Activated B cell treated with CpG ODN at 0.5 μM for 24 hours (primary cell): Measurements from ENCODE around the gene CA5B. TPM values are rescaled to one million over a fixed set of nuclear protein-coding genes. Genes with fewer than 3 reads are reported as not detected.
"Not testable (repeated sequence)": the region's sequence is repeated elsewhere in the genome, so short reads cannot be mapped to it uniquely, and the experiment has no call there.

Experiments
- ATAC-seq: fragments of 200-7000 bp; cut with Tn5 transposase; one replicate; pipeline ENCODE4 v1.10.0; 2021; ENCODE audit warnings: low read depth, mild to moderate bottlenecking, moderate library complexity
- CTCF ChIA-PET: fragments of 350-600 bp; sonication (Branson Sonifier 250); formaldehyde crosslinking; loops from one replicate; lab custom pipeline; 2021; ENCODE audit warnings: antibody characterized with exemption; lab: Charles Lee
- POLR2A ChIA-PET: fragments of 350-600 bp; sonication (Branson Sonifier 250); formaldehyde crosslinking; loops from one replicate; lab custom pipeline; 2021; ENCODE audit warnings: antibody characterized with exemption; lab: Charles Lee
- DNase-seq: peaks from one replicate; pipeline ENCODE4 v3.0.0; 2022
- H3K27ac Mint-ChIP-seq: one replicate; pipeline ENCODE4 v1.8.0; 2020; ENCODE audit warnings: mixed read lengths
- H3K27me3 Mint-ChIP-seq: one replicate; pipeline ENCODE4 v1.8.0; 2021; ENCODE audit warnings: mixed read lengths
- H3K36me3 Mint-ChIP-seq: one replicate; pipeline ENCODE4 v1.8.0; 2021; ENCODE audit warnings: low read depth, mixed read lengths
- H3K4me1 Mint-ChIP-seq: one replicate; pipeline ENCODE4 v1.8.0; 2021; ENCODE audit warnings: mixed read lengths
- H3K4me3 Mint-ChIP-seq: one replicate; pipeline ENCODE4 v1.8.0; 2020; ENCODE audit warnings: mild to moderate bottlenecking, mixed read lengths
- H3K9me3 Mint-ChIP-seq: one replicate; pipeline ENCODE4 v1.8.0; 2020; ENCODE audit warnings: mixed read lengths
- intact Hi-C: fragments of 100-400 bp; cut with micrococcal nuclease; formaldehyde crosslinking; loops from one replicate; pipeline ENCODE4 v1.15.1; 2024
- total RNA-seq: library from RNA; stranded (reverse); gene quantifications from 2 replicates; pipeline ENCODE4 v1.2.3, GENCODE V29; 2022
- TF ChIP-seq, protein P1 (sequence below): fragments of 200-600 bp; IDR thresholded peaks from one replicate; pipeline ENCODE4 v1.8.0; 2022; ENCODE audit warnings: antibody characterized with exemption, mild to moderate bottlenecking

The CA5B gene, protein sequence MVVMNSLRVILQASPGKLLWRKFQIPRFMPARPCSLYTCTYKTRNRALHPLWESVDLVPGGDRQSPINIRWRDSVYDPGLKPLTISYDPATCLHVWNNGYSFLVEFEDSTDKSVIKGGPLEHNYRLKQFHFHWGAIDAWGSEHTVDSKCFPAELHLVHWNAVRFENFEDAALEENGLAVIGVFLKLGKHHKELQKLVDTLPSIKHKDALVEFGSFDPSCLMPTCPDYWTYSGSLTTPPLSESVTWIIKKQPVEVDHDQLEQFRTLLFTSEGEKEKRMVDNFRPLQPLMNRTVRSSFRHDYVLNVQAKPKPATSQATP
- total RNA-seq, result 9.9 and 10.6 TPM in 2 replicates

GRCh38 chrX:15737959-15738902, at the start of gene CA5B:
TSS of gene CA5B (plus strand) at chrX:15738270. CDS start at chrX:15750024, 11,754 bp downstream.
- Mint-ChIP-seq H3K9me3 (no peaks in the 10 kb centered on the region), H3K27ac (peak within 1 kb of the TSS; percentile 80), H3K36me3 (peaks cover 11% of the 10 kb centered on the region), H3K4me3 (peak within 1 kb of the TSS; percentile 88), H3K4me1 (peaks cover 33% of the 10 kb centered on the region), H3K27me3 (no peaks in the 10 kb centered on the region)
- ChIA-PET POLR2A (interaction anchor here (0.6 to 3.2 kb wide), 10 partner anchors 9 to 117 kb away, joined by 3 to 37 read pairs (median 10); partner anchors contain the start of genes AP1S2 and ZRSR2), CTCF (interaction anchor here (1.2 kb wide), 1 partner anchor 117 kb away, joined by 4 read pairs; the partner anchor contains the start of gene AP1S2)
- DNase-seq (peak; percentile 97), ATAC-seq (peak; percentile 94)
- intact Hi-C loops, result loop anchor here (1.0 to 5.0 kb wide), 9 partner anchors 12 to 1049 kb away; partner anchors contain the start of genes AP1S2, PIGA, SYAP1 and TXLNG
- TF ChIP-seq, protein P1, sequence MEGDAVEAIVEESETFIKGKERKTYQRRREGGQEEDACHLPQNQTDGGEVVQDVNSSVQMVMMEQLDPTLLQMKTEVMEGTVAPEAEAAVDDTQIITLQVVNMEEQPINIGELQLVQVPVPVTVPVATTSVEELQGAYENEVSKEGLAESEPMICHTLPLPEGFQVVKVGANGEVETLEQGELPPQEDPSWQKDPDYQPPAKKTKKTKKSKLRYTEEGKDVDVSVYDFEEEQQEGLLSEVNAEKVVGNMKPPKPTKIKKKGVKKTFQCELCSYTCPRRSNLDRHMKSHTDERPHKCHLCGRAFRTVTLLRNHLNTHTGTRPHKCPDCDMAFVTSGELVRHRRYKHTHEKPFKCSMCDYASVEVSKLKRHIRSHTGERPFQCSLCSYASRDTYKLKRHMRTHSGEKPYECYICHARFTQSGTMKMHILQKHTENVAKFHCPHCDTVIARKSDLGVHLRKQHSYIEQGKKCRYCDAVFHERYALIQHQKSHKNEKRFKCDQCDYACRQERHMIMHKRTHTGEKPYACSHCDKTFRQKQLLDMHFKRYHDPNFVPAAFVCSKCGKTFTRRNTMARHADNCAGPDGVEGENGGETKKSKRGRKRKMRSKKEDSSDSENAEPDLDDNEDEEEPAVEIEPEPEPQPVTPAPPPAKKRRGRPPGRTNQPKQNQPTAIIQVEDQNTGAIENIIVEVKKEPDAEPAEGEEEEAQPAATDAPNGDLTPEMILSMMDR, result no peak

GRCh38 chrX:15694941-15695451, 43.1 kb upstream of the CA5B start:
- Mint-ChIP-seq H3K4me1 (no peaks in the 10 kb centered on the region), H3K9me3 (no peaks in the 10 kb centered on the region), H3K27ac (no peak overlapping the region), H3K36me3 (peaks cover 42% of the 10 kb centered on the region), H3K27me3 (no peaks in the 10 kb centered on the region), H3K4me3 (no peak overlapping the region)
- intact Hi-C loops, result no loop called here
- ATAC-seq, result no peak
- no peak for DNase-seq
- ChIA-PET POLR2A (no interaction called here), CTCF (no interaction called here)
- TF ChIP-seq, protein P1, result no peak

DNA sequence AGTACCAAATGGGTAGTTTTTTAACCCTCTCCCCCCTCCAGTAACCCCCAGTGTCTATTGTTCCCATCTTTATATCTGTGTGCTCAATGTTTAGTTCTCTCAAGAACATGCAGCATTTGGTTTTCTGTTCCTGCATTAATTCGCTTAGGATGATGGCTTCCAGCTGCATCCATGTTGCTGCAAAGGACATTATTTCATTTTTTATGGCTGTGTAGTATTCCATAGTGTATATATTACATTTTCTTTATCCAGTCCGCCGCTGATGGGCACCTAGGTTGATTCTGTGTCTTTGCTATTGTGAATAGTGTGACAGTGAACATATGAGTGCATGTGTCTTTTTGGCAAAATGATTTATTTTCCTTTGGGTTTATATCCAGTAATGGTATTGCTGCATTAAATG, 41.6 kb upstream of the CA5B start:
- no peaks in the 10 kb centered on the region for H3K27me3 Mint-ChIP-seq
- TF ChIP-seq, protein P1, result no peak
- no peak overlapping the region for H3K27ac Mint-ChIP-seq
- H3K36me3 Mint-ChIP-seq, result peaks cover 39% of the 10 kb centered on the region
- H3K4me3 Mint-ChIP-seq, result no peak overlapping the region
- POLR2A ChIA-PET, result no interaction called here
- no peaks in the 10 kb centered on the region for H3K9me3 Mint-ChIP-seq
- intact Hi-C loops, result no loop called here
- CTCF ChIA-PET, result no interaction called here
- ATAC-seq (no peak), DNase-seq (no peak)
- H3K4me1 Mint-ChIP-seq, result no peaks in the 10 kb centered on the region

- POLR2A ChIA-PET, result no interaction called here
- DNase-seq (no peak), ATAC-seq (no peak)
- H3K36me3 Mint-ChIP-seq, result peaks cover 14% of the 10 kb centered on the region
- TF ChIP-seq, protein P1, result no peak
- H3K27me3 Mint-ChIP-seq, result no peaks in the 10 kb centered on the region
- CTCF ChIA-PET, result no interaction called here
- no peak overlapping the region for H3K4me3 Mint-ChIP-seq
- no peaks in the 10 kb centered on the region for H3K9me3 Mint-ChIP-seq
- no peaks in the 10 kb centered on the region for H3K4me1 Mint-ChIP-seq
- intact Hi-C loops, result no loop called here
- H3K27ac Mint-ChIP-seq, result no peak overlapping the region
These were observed 35.3 kb upstream of the CA5B start for GRCh38 chrX:15702488-15703371.

- POLR2A ChIA-PET, ATAC-seq, H3K4me1 Mint-ChIP-seq, H3K4me3 Mint-ChIP-seq, H3K27ac Mint-ChIP-seq, CTCF ChIA-PET, H3K9me3 Mint-ChIP-seq, H3K27me3 Mint-ChIP-seq, DNase-seq, intact Hi-C loops: not testable (repeated sequence)
- H3K36me3 Mint-ChIP-seq, result peaks cover 11% of the 10 kb centered on the region
These were observed 34.3 kb upstream of the CA5B start for GRCh38 chrX:15703809-15704208.

- intact Hi-C loops, DNase-seq, ATAC-seq, H3K27ac Mint-ChIP-seq, H3K27me3 Mint-ChIP-seq, H3K9me3 Mint-ChIP-seq, H3K4me1 Mint-ChIP-seq, H3K4me3 Mint-ChIP-seq, CTCF ChIA-PET, POLR2A ChIA-PET: not testable (repeated sequence)
- peaks cover 11% of the 10 kb centered on the region for H3K36me3 Mint-ChIP-seq
These were observed 33.8 kb upstream of the CA5B start for GRCh38 chrX:15704273-15704672.
